Measurements from ENCODE around the gene CCNL1.

CCNL1 gene

DNA sequence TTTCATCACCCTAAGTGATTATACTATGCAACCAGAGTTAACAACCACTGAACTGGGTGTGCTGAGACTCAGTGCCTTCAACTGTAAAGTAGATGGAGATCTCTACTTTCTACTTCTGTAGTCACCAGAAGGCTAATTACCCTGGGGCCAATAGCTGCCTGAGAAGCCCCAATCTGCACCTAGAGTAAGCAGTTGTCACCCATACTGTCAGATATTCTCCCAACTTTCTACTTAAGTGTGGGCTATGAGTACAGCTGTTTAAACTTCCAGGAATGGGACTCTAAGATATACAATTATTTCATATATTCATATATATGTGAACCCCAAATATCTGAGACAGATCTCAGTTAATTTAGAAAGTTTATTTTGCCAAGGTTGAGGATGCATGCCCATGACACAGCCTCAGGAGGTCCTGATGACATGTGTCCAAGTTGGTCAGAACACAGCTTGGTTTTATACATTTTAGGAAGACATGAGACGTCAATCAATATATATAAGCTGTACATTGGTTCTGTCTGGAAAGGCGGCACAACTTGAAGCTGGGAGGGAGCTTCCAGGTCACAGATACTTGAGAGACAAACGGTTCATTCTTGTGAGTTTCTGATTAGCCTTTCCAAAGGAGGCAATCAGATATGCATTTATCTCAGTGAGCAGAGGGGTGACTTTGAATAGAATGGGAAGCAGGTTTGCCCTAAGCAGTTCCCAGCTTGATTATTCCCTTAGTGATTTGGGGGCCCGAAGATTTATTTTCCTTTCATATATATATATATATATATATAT is 41.9 kb downstream of the CCNL1 start:
- POLR2A ChIA-PET, result no interaction called here
- DNase-seq (ENCODE audit: extremely low spot score), result no peak

DNA sequence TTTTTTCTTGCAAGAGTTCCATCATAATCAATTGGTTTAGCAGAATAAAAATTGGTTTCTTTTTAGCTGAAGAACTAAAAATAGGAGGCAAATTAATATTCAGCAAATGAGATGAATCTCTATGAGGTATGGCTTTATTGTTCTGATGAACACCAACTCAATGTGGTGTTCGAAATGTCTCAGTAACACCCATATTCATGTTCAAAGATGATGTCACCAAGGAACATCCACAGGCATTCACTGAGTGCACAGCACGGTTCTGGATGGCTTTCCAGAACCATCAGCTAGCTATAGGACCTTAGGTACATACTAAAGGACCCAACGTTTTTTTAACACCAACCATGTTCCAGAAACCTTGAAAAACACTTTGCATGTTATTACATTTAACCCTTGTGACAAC is 42.7 kb downstream of the CCNL1 start:
- POLR2A ChIA-PET, result no interaction called here
- no peak for DNase-seq (ENCODE audit: extremely low spot score)
- no peak for TF ChIP-seq HDGF (IDR thresholded peaks at IDR 0.05; ENCODE audit: borderline replicate concordance)
- no peak for TF ChIP-seq SP1 (IDR thresholded peaks at IDR 0.05)
- no peak for TF ChIP-seq ZNF384 (IDR thresholded peaks at IDR 0.05)
- TF ChIP-seq BHLHE40 (IDR thresholded peaks at IDR 0.05; ENCODE audit: borderline replicate concordance), result no peak
- no peak for TF ChIP-seq L3MBTL2 (conservative IDR thresholded peaks at IDR 0.05)
- no peak for TF ChIP-seq ARNT (IDR thresholded peaks at IDR 0.05)
- TF ChIP-seq SUZ12 (IDR thresholded peaks at IDR 0.05), result no peak
- TF ChIP-seq NFRKB (IDR thresholded peaks at IDR 0.05), result no peak
- TF ChIP-seq FOXM1 (IDR thresholded peaks at IDR 0.05; ENCODE audit: borderline replicate concordance), result no peak
- CTCF ChIA-PET, result no interaction called here

More for the DNA sequence above, 41.9 kb downstream of the CCNL1 start:
- TF ChIP-seq CTBP1 (IDR thresholded peaks at IDR 0.05; ENCODE audit: borderline replicate concordance) (no peak), SP1 (IDR thresholded peaks at IDR 0.05) (no peak), FOXK2 (IDR thresholded peaks at IDR 0.05) (no peak), L3MBTL2 (conservative IDR thresholded peaks at IDR 0.05) (no peak), ARNT (IDR thresholded peaks at IDR 0.05) (no peak), PKNOX1 (IDR thresholded peaks at IDR 0.05) (no peak), SUZ12 (IDR thresholded peaks at IDR 0.05) (no peak), FOXM1 (IDR thresholded peaks at IDR 0.05; ENCODE audit: borderline replicate concordance) (no peak), HDGF (IDR thresholded peaks at IDR 0.05; ENCODE audit: borderline replicate concordance) (no peak), NFRKB (IDR thresholded peaks at IDR 0.05) (no peak), BHLHE40 (IDR thresholded peaks at IDR 0.05; ENCODE audit: borderline replicate concordance) (no peak), ELF4 (IDR thresholded peaks at IDR 0.05) (no peak), TARDBP (IDR thresholded peaks at IDR 0.05) (no peak), LEF1 (IDR thresholded peaks at IDR 0.05; ENCODE audit: borderline replicate concordance) (no peak), ZNF384 (IDR thresholded peaks at IDR 0.05) (no peak), FOXA1 (IDR thresholded peaks at IDR 0.05) (no peak)
- CTCF ChIA-PET, result no interaction called here

DNA sequence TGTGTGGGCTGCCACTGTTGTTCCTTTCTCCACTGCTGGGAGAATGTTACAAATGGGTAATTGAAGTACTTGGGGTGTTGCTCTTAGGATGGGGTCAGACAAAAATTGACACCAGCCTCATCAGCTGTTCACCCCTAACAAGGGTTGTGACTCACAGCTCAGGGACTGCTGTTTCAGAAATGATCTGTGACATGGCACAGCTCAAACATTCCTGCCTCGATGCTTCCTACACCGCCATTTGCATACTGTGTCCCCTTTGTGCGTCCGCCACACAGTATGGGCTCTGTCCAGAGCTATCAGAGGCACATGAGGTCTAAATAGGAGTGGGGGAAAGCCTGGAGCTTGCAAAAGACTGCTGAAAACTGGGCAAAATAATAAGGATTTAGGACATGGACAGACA is 43.9 kb downstream of the CCNL1 start:
- DNase-seq (ENCODE audit: extremely low spot score), result no peak
- POLR2A ChIA-PET, result interaction anchor here (2.9 kb wide), 1 partner anchor 27 kb away, joined by 15 read pairs; no protein-coding TSS in a partner anchor
- no peak for TF ChIP-seq FOXK2 (IDR thresholded peaks at IDR 0.05)
- TF ChIP-seq PKNOX1 (IDR thresholded peaks at IDR 0.05), result no peak
- no peak for TF ChIP-seq BHLHE40 (IDR thresholded peaks at IDR 0.05; ENCODE audit: borderline replicate concordance)
- no peak for TF ChIP-seq SP1 (IDR thresholded peaks at IDR 0.05)
- no peak for TF ChIP-seq L3MBTL2 (conservative IDR thresholded peaks at IDR 0.05)
- TF ChIP-seq FOXA1 (IDR thresholded peaks at IDR 0.05), result no peak
- TF ChIP-seq ELF4 (IDR thresholded peaks at IDR 0.05), result no peak
- no peak for TF ChIP-seq ZNF384 (IDR thresholded peaks at IDR 0.05)
- no peak for TF ChIP-seq CTBP1 (IDR thresholded peaks at IDR 0.05; ENCODE audit: borderline replicate concordance)
- no peak for TF ChIP-seq FOXM1 (IDR thresholded peaks at IDR 0.05; ENCODE audit: borderline replicate concordance)
- no peak for TF ChIP-seq NFRKB (IDR thresholded peaks at IDR 0.05)
- no peak for TF ChIP-seq SUZ12 (IDR thresholded peaks at IDR 0.05)
- TF ChIP-seq LEF1 (IDR thresholded peaks at IDR 0.05; ENCODE audit: borderline replicate concordance), result no peak
- TF ChIP-seq ARNT (IDR thresholded peaks at IDR 0.05), result no peak
- no peak for TF ChIP-seq TARDBP (IDR thresholded peaks at IDR 0.05)
- no peak for TF ChIP-seq HDGF (IDR thresholded peaks at IDR 0.05; ENCODE audit: borderline replicate concordance)
- CTCF ChIA-PET, result no interaction called here

GRCh38 chr3:157115069-157116006 is 44.6 kb downstream of the CCNL1 start:
- DNase-seq (ENCODE audit: extremely low spot score), result no peak
- TF ChIP-seq BHLHE40 (IDR thresholded peaks at IDR 0.05; ENCODE audit: borderline replicate concordance), result no peak
- TF ChIP-seq FOXA1 (IDR thresholded peaks at IDR 0.05), result no peak
- TF ChIP-seq LEF1 (IDR thresholded peaks at IDR 0.05; ENCODE audit: borderline replicate concordance), result no peak
- no peak for TF ChIP-seq NFRKB (IDR thresholded peaks at IDR 0.05)
- TF ChIP-seq SUZ12 (IDR thresholded peaks at IDR 0.05), result no peak
- TF ChIP-seq CTBP1 (IDR thresholded peaks at IDR 0.05; ENCODE audit: borderline replicate concordance), result no peak
- TF ChIP-seq PKNOX1 (IDR thresholded peaks at IDR 0.05), result no peak
- no peak for TF ChIP-seq ZNF384 (IDR thresholded peaks at IDR 0.05)
- TF ChIP-seq FOXM1 (IDR thresholded peaks at IDR 0.05; ENCODE audit: borderline replicate concordance), result no peak
- TF ChIP-seq SP1 (IDR thresholded peaks at IDR 0.05), result no peak
- TF ChIP-seq ELF4 (IDR thresholded peaks at IDR 0.05), result no peak
- TF ChIP-seq FOXK2 (IDR thresholded peaks at IDR 0.05), result no peak
- TF ChIP-seq HDGF (IDR thresholded peaks at IDR 0.05; ENCODE audit: borderline replicate concordance), result no peak
- TF ChIP-seq TARDBP (IDR thresholded peaks at IDR 0.05), result no peak
- TF ChIP-seq ARNT (IDR thresholded peaks at IDR 0.05), result no peak
- ChIA-PET POLR2A (interaction anchor here (2.9 kb wide), 1 partner anchor 27 kb away, joined by 15 read pairs; no protein-coding TSS in a partner anchor), CTCF (no interaction called here)

All from HEK293T (cell line).